MG63 (cell line): ENCODE results near the gene GRK5. TPM values are rescaled to one million over a fixed set of nuclear protein-coding genes. Genes with fewer than 3 reads are reported as not detected.
"Not testable (repeated sequence)": the region's sequence is repeated elsewhere in the genome, so short reads cannot be mapped to it uniquely, and the experiment has no call there.

Source experiments
- DNase-seq: peaks from one replicate; pipeline ENCODE4 v3.0.0-alpha.2; 2020
- H3K27me3 ChIP-seq: fragments of 250-450 bp; sonication (Bioruptor Pico); 2 replicates; pipeline ENCODE4 v1.5.1; 2020; ENCODE audit warnings: mild to moderate bottlenecking, moderate library complexity
- H3K36me3 ChIP-seq: fragments of 250-450 bp; sonication (Bioruptor Pico); 2 replicates; pipeline ENCODE4 v1.5.1; 2020; ENCODE audit warnings: mild to moderate bottlenecking, moderate library complexity
- H3K4me3 ChIP-seq: fragments of 250-450 bp; sonication (Bioruptor Pico); 2 replicates; pipeline ENCODE4 v1.5.1; 2020; ENCODE audit warnings: mild to moderate bottlenecking, moderate library complexity
- H3K9me3 ChIP-seq: fragments of 250-450 bp; sonication (Bioruptor Pico); 2 replicates; pipeline ENCODE4 v1.5.1; 2020; ENCODE audit warnings: mild to moderate bottlenecking, moderate library complexity
- total RNA-seq: library from RNA; depleted of rRNA; stranded (reverse); fragments of >200 nt; shearing (Covaris generic); gene quantifications from 2 replicates; pipeline ENCODE4 v1.2.3, GENCODE V29; 2014; ENCODE audit warnings: low replicate concordance; rRNA removed

GRK5 gene
- total RNA-seq = 18.3 and 22.8 TPM in 2 replicates

DNA sequence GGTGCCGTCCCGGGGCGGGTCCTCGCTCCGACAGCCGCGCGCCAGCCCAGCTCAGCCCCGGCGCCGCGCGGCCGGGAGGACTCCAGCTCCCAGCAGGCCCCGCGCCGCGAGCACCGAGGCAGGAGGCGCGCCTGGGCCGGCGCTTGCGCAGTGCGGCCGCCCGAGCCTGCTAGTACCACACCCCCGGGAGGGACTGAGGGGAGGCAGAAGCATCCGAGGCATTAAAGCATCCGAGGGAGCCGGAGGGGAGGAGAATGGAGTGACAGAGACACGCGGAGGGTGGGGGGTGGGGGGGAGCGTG lies at the start of gene GRK5:
Gene GRK5 (plus strand): TSS at position 206 of the 301 bp plus-strand sequence. CDS start 347 bp downstream, outside the sequence.
- Histone ChIP-seq H3K27me3 (no peaks in the 10 kb centered on the region), H3K36me3 (peaks cover 8% of the 10 kb centered on the region), H3K4me3 (peak within 1 kb of the TSS; percentile 65), H3K9me3 (no peaks in the 10 kb centered on the region)
- DNase-seq = peak; percentile 97

DNA sequence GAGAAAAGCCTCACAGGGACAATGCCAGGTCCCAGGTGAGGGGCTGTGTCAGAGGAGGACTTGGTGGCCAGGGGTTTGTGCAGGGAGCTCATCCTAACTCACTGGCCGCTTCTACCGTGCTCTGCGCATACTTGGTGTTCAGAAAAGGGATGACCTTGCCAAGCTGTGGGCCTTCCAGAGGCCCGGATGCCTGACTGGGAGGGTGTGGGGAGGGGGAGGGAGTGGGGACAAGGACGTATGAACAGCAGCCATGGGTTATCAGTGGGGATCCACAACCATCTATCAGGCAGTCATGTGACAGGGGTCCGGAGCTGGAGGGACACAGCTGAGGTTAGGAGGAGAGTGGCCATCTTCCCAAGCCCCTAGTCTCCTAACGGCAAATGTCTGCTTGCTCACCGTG lies 48.0 kb upstream of the GRK5 start:
- H3K9me3 ChIP-seq = no peaks in the 10 kb centered on the region
- no peaks in the 10 kb centered on the region for H3K27me3 ChIP-seq
- peaks cover 38% of the 10 kb centered on the region for H3K36me3 ChIP-seq
- no peak for DNase-seq
- no peak overlapping the region for H3K4me3 ChIP-seq

DNA sequence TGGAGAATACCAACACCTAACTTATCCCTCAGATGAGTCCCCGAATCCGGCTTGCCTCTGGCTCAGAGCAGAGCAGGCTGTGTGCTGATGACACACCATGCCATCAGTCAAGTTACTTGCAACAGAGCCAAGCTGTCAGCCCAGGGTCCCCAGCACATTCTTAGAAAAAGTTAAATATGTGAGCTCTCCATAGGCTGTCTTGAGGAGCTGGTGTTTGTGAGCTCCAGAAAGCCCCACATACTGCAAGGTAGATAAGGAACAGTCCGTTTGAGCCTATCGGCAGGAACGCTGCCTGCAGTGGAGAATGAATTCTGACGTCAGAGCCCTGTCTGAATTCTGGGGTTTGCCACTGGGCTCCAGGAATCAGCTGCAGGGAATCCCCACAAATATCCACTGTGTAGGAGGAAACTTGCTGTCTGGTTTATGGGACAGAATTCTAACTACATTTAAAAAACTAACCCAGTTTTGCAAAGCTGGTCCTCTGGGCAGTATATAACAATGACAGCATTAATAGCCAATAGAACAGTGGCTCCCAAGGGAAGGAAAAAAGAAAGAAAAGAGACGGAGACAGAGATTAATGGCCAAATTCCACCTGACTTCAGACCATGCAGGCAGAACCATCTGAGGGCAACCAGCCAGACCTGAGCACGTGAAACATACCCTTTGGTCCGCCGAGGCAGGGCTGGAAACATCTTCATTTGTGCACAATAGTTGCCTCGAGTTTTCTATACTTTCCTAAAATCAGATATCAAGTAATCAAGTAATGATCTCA lies 45.5 kb upstream of the GRK5 start:
- H3K27me3 ChIP-seq = no peaks in the 10 kb centered on the region
- DNase-seq = no peak
- no peaks in the 10 kb centered on the region for H3K9me3 ChIP-seq
- peaks cover 20% of the 10 kb centered on the region for H3K36me3 ChIP-seq
- no peak overlapping the region for H3K4me3 ChIP-seq

DNA sequence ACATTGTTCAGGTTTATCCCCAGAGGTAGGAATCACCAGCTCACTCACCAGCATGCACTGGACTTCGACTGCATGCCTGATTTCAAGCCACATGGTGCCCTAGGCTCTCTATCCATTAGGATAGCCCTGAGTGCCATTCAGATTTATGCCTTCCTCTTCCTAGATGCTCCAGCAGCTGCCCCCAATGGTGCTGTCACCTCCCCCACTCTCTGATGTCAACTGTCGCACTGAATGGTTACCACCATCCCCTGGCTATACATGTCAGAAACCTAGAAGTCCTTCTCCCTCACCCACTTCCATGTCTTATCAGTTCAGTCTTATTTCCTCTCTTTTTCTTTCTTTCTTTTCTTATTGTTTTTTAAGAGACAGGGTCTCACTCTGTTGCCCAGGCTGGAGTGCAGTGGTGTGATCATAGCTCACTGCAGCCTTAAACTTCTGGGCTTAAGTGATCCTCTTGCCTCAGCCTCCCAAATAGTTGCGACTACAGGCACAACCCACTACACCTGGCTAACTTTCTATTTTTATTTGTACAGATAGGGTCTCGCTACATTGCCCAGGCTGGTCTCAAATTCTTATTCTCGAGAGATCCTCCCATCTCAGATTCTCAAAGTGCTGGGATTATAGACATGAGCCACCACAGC lies 44.8 kb upstream of the GRK5 start:
- H3K27me3 ChIP-seq = no peaks in the 10 kb centered on the region
- peaks cover 25% of the 10 kb centered on the region for H3K36me3 ChIP-seq
- DNase-seq = no peak
- no peaks in the 10 kb centered on the region for H3K9me3 ChIP-seq
- no peak overlapping the region for H3K4me3 ChIP-seq

DNA sequence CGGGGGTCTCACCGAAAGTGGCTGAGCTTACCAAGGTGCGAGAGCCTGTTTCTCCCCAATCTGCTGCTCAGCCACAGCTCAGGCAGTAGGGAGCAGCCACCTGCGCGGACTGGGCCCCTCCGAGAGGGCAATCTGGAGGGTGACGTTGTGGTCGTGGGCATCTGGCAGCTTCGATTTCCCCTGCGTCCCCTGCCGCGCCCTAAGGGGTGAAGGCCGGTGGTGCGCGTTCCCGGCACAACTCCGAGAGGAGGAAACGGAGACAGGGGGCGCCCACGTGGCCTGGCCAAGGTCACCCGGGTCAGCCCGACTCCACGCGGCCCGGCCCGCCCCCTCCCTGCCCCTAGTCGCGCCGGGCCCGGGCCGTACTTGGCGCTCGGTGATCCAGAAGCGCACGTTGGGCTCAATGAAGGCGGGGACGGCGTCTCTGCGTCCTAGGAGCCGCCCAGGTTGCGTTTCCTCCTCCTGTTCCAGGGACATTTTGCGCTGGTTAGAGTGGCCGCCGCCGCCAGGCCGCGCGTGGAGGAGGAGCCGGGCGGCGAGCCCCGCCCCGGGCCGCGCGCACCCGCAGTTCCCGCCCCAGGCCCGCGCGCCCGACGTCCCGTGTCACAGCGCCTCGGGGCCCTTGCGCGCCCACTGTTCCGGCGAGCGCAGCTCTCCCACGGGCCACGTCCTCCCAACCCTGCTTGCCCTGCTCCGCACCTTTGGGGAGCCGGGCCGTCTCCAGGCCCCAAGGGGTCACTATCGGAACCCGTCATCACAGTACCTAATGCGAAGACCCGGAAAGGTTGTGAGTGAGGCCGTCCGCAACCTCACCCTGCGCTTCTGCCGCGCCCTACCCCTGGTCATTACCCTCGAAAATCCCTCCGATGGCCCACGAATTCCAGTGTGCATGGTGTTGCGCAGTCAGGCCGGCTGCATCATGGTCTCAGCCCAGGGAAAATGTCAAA lies 41.9 kb upstream of the GRK5 start, which contains the start of gene SFXN4:
Gene SFXN4 (minus strand): TSS at position 544 of the 947 bp plus-strand sequence. CDS start 67 bp downstream, at position 477.
- DNase-seq = peak; percentile 77
- Histone ChIP-seq H3K9me3 (no peaks in the 10 kb centered on the region), H3K36me3 (peaks cover 44% of the 10 kb centered on the region), H3K27me3 (no peaks in the 10 kb centered on the region), H3K4me3 (peak within 1 kb of the TSS; percentile 76)

DNA sequence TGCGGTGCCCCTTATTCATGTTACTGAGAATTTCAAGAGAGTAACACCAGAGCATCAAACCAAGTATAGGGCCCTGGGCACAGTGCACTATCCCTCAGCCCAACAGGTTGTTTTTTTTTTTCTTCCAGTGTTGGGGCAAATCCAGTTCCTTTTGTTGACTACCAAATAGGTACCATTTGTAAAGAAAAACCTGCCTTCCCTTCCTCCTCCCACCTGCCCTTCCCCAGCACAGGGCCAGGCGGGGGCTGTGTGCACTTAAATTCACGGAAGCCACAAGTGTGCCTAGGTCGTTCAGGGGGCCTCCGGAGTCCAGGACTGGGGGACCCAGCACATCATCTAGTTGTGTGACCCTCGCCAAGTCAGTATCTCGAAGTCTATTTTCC lies 41.3 kb upstream of the GRK5 start:
- H3K36me3 ChIP-seq = peaks cover 42% of the 10 kb centered on the region
- H3K4me3 ChIP-seq = peak overlapping the region; percentile 76
- no peak for DNase-seq
- no peaks in the 10 kb centered on the region for H3K9me3 ChIP-seq
- no peaks in the 10 kb centered on the region for H3K27me3 ChIP-seq

DNA sequence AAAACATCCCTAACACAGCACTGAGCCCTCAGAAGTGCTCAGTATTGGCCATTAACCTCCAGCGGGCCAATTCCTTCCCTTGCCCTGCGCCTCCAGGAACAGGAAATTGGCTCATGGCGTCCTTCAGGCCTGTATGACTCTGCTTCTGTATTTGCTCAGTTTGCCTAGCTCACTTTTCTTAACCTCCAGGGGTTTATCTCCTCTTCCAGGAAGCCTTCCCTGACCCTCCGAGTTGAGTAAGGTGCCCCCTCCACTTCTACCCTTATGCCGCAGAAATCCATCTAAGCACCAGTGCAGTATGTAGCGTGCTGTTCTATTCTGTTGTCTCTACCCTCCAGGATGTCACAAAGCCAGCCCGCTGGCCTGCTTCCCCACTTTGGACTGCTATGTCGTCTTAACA lies 40.8 kb upstream of the GRK5 start:
- Histone ChIP-seq H3K36me3 (peaks cover 44% of the 10 kb centered on the region), H3K27me3 (no peaks in the 10 kb centered on the region), H3K9me3 (no peaks in the 10 kb centered on the region), H3K4me3 (no peak overlapping the region)
- no peak for DNase-seq

DNA sequence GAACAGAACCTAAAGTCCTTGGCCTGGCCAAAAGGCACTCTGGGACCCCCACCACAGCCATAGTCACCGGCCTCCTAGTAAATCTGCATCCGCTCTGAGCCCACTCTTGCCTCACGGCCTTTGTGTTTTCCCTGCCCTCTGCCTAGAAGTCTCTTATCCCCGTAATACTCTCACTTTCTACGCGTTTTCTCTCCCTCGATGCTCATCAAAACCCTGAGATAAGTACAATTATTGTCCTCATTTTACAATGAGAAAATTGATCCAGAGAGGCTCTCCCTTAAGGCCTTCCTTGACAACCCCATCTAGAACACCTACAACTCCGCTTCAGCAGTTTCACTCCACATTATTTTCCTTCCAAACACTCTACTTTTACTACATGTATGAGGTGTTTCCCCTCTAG lies 40.3 kb upstream of the GRK5 start:
- H3K4me3 ChIP-seq = no peak overlapping the region
- DNase-seq = no peak
- H3K27me3 ChIP-seq = no peaks in the 10 kb centered on the region
- no peaks in the 10 kb centered on the region for H3K9me3 ChIP-seq
- H3K36me3 ChIP-seq = peaks cover 49% of the 10 kb centered on the region

DNA sequence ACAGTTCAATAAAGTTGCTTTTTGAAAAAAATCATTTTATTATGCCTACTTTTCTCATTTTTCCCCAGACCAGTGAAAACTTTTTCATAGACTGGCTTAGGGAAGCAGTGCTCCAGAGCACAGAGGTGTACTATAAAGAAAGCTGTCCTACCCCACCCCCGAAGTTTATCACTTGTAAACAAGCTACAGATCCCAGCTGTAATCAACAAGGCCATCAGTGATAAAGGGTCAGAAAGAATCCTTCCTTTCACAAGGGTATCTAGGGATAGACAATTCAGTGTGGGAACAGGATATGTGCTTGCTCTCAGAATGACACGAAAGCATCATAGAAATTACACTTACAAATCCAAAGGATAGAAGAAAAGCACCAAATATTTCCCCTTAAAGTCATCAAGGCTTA lies 33.3 kb upstream of the GRK5 start:
- H3K9me3 ChIP-seq = no peaks in the 10 kb centered on the region
- peaks cover 69% of the 10 kb centered on the region for H3K36me3 ChIP-seq
- H3K27me3 ChIP-seq = no peaks in the 10 kb centered on the region

DNA sequence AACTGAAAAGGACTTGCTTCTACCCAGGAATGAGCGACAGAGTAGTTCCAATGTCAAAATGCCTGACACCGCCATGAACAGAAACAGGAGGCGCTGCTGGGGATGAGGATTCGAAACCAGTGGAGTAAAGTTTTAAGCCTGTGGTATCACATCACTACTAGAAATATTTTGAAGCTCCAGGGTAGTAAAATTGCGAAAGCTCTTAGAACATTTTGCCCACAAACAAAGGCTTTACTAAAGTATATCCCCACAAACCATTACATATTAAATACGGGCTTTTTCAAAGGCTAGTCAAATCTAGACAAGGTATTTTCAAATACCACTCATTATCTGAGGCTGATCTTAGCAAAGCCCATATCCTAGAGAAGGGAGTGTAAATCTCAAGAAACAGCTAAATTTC lies 31.2 kb upstream of the GRK5 start:
- DNase-seq = no peak
- Histone ChIP-seq H3K36me3 (peaks cover 52% of the 10 kb centered on the region), H3K9me3 (no peaks in the 10 kb centered on the region), H3K4me3 (no peak overlapping the region), H3K27me3 (no peaks in the 10 kb centered on the region)

More for the DNA sequence above, 33.3 kb upstream of the GRK5 start:
- DNase-seq = no peak
- H3K4me3 ChIP-seq = no peak overlapping the region

DNA sequence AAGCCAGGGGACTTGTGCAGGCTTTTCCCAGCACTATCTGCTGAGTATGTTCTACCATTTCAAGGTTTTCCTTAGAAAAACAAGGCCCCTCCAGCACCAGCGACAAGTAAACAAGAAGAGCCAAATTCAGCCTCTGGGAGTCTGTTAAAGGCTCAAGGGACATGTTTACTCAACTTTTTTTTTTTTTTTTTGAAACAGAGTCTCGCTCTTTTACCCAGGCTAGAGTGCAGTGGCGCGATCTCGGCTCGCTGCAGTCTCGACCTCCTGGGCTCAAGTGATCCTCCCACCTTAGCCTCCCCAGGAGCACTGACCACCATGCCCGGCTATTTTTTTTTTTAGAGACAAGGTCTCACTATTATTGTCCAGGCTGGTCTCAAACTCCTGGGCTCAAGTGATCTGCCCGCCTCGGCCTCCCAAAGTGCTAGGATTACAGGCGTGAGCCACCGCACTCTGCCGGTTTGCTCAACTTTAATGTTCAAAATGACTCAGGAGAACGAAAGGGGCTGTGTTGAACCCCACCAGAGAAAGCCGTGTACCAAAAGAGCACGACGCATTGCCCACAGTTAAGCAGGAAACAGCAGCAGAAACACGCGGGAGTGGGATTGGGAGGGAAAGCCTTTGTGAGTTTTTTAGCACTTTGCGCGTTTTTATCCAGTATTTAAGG lies 29.5 kb upstream of the GRK5 start:
- Histone ChIP-seq H3K4me3 (peak overlapping the region; percentile 83), H3K9me3 (no peaks in the 10 kb centered on the region), H3K27me3 (no peaks in the 10 kb centered on the region), H3K36me3 (peaks cover 36% of the 10 kb centered on the region)
- no peak for DNase-seq

DNA sequence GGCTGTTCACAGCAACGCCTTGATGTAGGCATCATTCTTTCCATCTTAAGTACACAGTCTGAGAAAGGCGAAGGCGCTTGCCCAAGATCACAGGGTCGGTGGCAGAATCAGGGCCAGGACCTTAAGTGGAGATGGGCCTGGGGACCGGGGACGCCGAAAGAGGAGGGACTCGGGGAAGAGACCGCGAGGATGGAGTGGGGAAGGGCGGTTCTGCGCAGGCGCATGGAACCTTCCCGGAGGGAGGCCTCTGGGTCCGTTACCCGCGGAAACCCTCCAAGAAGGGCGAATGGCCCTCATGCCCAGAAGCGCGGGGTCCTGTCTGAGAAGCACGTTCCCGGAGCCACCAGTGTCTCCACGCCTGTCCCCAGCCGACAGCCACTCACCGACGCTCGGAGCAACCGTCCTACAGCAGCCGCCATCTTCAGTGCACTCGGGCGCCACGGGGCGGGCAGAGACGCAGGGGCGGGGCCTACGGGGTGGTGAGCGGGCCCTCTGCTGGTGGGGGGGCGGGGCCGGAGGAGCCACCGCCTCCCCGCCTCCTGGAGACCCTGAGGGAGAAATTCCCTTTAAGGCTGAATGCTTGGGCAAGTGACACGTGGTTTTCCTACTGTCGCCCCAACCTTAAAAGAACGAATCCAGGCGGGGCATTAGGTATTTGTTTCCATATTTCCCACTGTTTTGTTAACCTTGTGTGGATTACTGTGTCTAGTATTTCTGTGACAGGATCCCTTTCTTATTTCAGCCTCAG lies 28.8 kb upstream of the GRK5 start, which contains the start of gene PRDX3:
Gene PRDX3 (minus strand): TSS at position 441 of the 748 bp plus-strand sequence. CDS start 22 bp downstream, at position 419.
- Histone ChIP-seq H3K36me3 (peaks cover 29% of the 10 kb centered on the region), H3K27me3 (no peaks in the 10 kb centered on the region), H3K4me3 (peak within 1 kb of the TSS; percentile 83), H3K9me3 (no peaks in the 10 kb centered on the region)
- peak; percentile 94 for DNase-seq

DNA sequence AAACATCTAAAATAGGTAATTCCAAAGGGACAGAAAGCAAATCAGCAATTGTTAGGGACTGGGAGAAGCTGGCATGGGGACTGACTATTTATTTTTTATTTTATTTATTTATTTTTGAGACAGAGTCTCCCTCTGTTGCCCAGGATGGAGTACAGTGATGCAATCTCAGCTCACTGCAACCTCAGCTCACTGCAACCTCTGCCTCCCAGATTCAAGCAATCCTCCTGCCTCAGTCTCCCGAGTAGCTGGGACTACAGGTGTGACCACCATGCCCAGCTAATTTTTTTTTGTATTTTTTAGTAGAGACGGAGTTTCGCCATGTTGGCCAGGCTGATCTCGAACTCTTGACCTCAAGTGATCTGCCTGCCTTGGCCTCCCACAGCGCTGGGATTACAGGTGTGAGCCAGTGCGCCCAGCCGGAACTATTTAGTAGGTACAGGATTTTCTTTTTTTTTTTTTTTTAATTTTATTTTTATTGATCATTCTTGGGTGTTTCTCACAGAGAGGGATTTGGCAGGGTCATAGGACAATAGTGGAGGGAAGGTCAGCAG lies 26.4 kb upstream of the GRK5 start:
- peaks cover 14% of the 10 kb centered on the region for H3K36me3 ChIP-seq
- not testable (repeated sequence) for H3K4me3 ChIP-seq, DNase-seq, H3K9me3 ChIP-seq, H3K27me3 ChIP-seq

DNA sequence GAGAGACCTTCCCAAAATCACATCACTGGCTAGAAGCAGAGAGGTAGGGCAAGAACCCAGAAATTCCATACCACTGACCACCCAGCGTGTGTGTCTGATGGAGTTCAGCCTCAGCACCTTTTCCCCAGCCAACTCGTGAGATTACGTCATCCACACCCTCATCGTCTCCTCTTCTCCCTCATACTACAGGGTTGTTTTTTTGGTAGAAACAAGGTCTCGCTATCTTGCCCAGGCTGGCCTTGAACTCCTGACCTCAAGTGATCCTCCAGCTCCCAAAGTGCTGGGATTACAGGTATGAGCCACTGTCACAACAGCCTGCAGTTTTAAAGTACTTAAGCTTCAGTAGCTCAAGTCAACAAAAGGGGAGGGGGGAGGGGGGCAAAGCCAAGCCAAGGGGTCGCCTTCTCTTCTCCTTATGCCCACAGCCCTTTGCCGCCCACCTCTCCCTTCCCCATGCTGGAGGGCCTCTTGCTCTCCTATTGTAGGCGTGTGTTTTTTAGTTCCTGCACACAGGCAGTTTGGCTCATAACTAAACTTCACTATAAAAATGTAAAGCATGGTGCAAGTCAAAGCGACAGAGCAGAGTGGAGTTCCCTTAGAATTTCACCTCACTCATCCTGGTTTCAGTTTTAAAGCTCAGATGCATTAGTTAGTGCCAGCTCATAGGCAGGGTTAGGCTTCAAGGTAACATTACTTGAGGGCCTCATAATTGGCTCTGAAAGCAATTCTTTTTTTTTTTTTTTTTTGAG lies 23.5 kb upstream of the GRK5 start:
- no peak for DNase-seq
- no peaks in the 10 kb centered on the region for H3K36me3 ChIP-seq
- H3K27me3 ChIP-seq = no peaks in the 10 kb centered on the region
- no peaks in the 10 kb centered on the region for H3K9me3 ChIP-seq
- no peak overlapping the region for H3K4me3 ChIP-seq

DNA sequence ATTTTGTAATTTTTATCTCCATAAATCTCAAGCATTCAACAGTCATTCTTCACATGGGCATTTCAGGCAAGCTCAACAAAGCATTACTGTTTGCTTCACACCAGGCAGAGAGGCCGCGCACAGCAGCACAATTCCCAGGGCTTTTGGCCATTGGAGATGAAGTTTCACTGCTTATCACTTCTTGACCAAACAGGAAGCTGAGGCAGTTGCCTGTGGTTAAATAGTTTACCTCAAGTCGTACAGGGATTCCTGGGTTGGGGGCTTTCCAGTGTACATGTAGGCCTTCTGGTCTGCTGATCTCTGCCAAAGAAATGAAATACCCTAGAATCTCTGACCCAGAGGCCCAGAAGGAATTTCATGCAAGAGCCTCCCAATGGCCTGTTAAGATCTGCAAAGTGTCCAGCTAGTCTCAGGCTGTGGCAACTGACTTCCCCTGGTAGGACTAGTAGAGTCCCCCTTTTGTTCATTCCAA lies 17.5 kb upstream of the GRK5 start:
- no peak overlapping the region for H3K4me3 ChIP-seq
- H3K27me3 ChIP-seq = no peaks in the 10 kb centered on the region
- no peaks in the 10 kb centered on the region for H3K36me3 ChIP-seq
- DNase-seq = peak; percentile 53
- no peaks in the 10 kb centered on the region for H3K9me3 ChIP-seq
